CD4-positive, alpha-beta T cell treated with Interleukin-6 for 4 hours (primary cell): ENCODE measurements around the gene RNF146.
"Not testable (repeated sequence)": the region's sequence is repeated elsewhere in the genome, so short reads cannot be mapped to it uniquely, and the experiment has no call there.

Experiments used
- DNase-seq: peaks from one replicate; pipeline ENCODE4 v3.0.0-alpha.2; 2020; ENCODE audit warnings: mixed read lengths

Gene RNF146

DNA sequence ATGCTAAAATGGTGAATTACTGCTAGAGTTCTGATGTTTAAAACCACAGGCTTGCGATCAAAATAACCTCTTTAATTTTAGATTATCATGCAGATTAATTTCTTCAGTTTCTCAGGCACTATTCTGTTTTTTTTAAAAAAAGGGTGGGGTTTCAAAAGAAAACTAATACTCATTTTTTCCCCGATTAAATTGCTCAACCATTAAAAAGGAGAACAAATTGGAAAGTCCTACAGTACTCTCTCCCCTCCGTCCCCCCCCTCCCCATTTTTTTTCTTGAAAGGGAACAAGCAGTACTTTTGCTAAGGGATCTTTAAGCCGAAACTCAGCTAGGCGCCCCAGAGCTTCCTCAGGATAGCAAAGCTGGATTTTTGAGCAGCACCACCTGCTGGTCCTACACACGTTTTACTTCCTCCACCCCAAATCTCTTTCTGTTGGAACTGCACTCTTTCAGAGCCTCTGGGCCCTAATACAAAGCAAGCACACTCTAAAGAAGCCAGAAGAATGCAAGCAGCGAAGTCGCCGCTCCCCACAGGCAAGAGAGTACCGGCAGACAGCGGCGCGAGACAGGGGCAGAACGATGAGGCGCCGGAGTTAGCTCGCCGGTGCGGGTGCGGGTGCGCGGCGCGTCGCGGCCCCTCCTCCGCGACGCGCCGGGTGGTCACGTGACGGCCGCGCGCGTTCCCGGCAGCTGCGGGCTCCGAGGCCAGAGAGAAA, at the start of gene RNF146:
Gene RNF146 (plus strand): TSS at position 687 of the 714 bp plus-strand sequence. CDS start 13,475 bp downstream, outside the sequence.
- peak; percentile 72 for DNase-seq

- DNase-seq: no peak
Observed at GRCh38 chr6:127219869-127220268, 46.8 kb upstream of the RNF146 start.

DNA sequence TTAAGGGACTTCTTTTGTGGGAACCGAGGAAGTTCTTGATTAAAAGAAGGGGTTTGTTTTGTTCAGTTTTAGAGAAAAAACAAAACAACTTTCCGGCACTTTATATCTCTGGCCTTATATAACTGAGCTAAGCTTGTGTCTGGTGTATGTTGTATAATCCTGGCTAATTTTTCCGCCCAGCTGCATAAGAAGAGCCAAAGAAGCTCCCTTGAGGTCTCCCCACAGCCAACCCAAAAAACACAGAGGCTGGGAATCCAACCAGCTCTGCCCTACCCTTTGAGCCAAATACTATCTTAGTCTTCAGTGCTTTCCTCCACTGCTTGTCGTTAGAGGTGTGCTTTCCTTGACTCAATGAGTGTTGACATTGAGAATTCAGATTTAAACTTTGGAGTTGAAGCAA, 45.5 kb upstream of the RNF146 start:
- no peak for DNase-seq

- DNase-seq: no peak
Observed at GRCh38 chr6:127222418-127222817, 44.2 kb upstream of the RNF146 start.

DNA sequence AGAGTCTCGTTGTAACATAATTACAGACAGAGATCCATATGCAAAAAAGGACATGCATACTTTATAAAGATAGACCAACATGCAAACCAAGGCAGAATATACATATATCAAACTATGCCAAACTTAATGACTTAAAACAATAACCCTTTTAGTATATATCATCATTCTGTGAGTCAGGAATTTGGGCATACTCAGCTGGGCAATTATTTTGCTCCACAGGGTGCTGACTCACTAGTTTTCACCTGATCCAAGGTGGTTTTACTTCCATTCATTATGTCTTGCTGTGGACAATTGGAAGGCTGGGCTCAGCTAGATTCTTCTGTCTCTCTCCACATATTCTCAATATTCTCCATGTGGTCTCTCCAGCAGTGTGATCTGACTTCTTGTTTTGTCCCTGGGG, 41.2 kb upstream of the RNF146 start:
- DNase-seq: no peak

- not testable (repeated sequence) for DNase-seq
Observed at GRCh38 chr6:127233819-127234218, 32.8 kb upstream of the RNF146 start.

- DNase-seq: no peak
Observed at GRCh38 chr6:127243501-127243900, 23.2 kb upstream of the RNF146 start.

- no peak for DNase-seq
Observed at GRCh38 chr6:127247114-127248096, 19.3 kb upstream of the RNF146 start.

- no peak for DNase-seq
Observed at GRCh38 chr6:127249621-127250020, 17.0 kb upstream of the RNF146 start.

GRCh38 chr6:127255286-127255685, 11.4 kb upstream of the RNF146 start:
- no peak for DNase-seq

- no peak for DNase-seq
Observed at GRCh38 chr6:127262896-127263295, 3.8 kb upstream of the RNF146 start.

GRCh38 chr6:127263481-127263880, 3.2 kb upstream of the RNF146 start:
- DNase-seq: no peak

- DNase-seq: peak; percentile 57
Observed at GRCh38 chr6:127266892-127267645, 405 bp downstream of the RNF146 start.

DNA sequence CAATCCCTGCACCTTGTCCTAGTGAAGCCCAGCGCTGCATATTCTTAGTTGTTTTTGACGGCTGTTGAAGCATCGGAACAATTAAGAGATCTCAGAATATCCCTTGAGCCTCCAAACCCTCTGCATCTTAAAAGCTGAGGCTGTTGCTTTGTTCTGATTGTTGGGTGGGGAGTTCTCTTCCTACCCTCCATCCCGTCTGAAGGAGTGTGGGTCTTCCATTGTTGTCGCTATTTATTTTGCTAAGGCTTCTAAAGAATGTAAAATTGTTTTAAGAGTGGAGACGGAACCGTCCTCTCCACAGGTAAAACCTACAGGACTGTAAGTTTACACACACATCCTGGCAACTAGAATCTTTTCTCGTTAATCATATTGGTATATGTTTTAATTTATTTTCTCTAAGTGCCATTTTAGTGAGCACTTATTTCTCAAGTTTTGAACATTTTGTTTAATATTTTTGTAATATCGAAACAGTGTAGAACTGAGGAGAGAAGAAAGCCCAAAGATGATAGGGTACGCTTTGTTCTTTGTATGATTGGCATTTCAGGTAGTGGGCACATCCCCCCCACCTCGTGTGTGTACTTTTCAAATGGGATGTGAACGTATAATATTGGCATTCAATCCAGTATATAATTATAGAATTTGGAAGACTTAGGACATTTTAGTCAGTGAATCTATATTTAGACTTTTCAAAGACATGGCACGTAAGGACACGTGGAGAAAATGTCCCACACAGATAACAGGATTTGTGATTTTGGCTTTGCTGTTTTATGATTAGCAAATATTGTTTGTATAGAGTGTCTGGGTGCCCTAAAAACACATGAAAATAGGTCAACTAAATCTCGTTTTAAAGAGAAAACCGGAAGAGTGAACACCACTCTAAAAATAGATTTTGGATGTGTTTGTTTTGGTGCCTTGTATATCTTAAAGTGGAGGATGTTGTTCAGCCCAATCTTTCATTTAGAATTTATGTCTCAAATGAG, 1.3 kb downstream of the RNF146 start:
- no peak for DNase-seq

DNA sequence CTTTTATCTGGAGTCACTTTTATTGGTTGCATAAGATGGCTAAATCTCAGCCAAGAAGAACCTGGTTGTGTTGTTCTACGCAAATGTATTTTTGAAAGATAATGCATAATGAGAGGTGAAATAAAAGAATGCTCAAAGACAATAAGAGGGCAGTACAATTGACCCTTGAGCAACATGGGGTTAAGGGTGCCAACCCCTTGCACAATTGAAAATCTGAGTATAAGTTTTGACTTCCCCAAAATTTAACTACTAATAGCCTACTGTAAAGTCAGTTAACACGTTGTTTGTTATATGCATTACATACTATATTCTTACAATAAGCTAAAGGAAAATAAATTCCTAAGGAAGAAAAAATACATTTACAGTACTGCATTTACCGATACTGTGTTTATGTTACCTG, 5.9 kb downstream of the RNF146 start:
- no peak for DNase-seq

DNA sequence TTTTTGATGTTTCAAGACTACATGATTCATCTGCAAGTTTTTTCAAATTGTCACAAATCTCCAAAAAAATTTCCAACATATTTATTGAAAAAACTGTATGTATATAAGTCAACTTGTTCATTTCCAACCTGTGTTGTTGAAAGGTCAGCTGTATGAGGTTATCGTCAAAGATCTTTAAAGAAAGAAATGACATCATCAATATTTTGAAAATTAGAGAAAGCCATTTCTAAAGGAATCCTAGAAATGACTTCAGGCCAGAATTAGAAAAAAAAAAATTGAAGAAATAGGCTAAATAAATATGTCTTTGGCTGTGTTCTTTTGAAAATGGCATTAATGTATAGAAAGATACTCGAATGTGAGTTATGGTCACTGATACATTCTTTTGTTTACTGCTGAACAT, 6.8 kb downstream of the RNF146 start:
- DNase-seq: no peak

GRCh38 chr6:127276331-127276730, 9.7 kb downstream of the RNF146 start:
- no peak for DNase-seq

- no peak for DNase-seq
Observed at GRCh38 chr6:127277878-127278843, 11.5 kb downstream of the RNF146 start.

GRCh38 chr6:127279815-127280214, 13.2 kb downstream of the RNF146 start:
- no peak for DNase-seq

DNA sequence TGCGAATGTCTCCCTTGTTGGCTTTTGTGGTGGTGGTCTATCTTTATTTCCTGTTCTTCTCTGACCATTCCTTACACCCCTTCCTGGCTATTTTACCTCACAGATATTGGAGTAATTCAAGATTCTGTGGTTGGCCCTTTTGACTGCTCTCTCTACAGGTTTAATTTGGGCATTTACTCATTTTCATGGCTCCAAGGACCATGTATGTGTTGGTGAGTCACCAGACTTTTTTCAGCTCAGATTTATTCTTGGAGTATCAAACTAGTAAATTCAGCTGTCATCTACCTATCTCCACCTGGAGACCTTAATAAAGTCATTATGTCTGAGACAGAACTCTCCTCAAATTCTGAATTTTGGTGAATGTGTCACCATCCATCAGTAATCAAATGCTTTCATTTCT, 15.5 kb downstream of the RNF146 start:
- no peak for DNase-seq

- no peak for DNase-seq
Observed at GRCh38 chr6:127288705-127289104, 22.0 kb downstream of the RNF146 start.
